PC-3 (cell line): ENCODE data around the gene FAU.
"Not testable (repeated sequence)": the region's sequence is repeated elsewhere in the genome, so short reads cannot be mapped to it uniquely, and the experiment has no call there.

Experiments used
- CTCF ChIP-seq: fragments of 300-600 bp; sonication (generic); conservative IDR thresholded peaks from 2 replicates; pipeline ENCODE4 v1.5.1; 2017; ENCODE audit warnings: antibody characterized with exemption, low read depth, mild to moderate bottlenecking, low read length
- EZH2 ChIP-seq: fragments of 300-600 bp; sonication (generic); IDR thresholded peaks from one replicate; pipeline ENCODE4 v1.6.1; 2017; ENCODE audit warnings: antibody characterized with exemption, mild to moderate bottlenecking, low read length; ENCODE audit not compliant: unreplicated experiment
- EZH2phosphoT487 ChIP-seq: fragments of 300-600 bp; sonication (generic); IDR thresholded peaks from 2 replicates; pipeline ENCODE4 v1.6.1; 2018; ENCODE audit warnings: mild to moderate bottlenecking, antibody characterized with exemption, low read length, borderline replicate concordance

GRCh38 chr11:65118891-65119669, 2.9 kb downstream of the FAU start:
- TF ChIP-seq CTCF, EZH2phosphoT487, EZH2: not testable (repeated sequence)
